K562 (cell line): ENCODE measurements around the gene PRMT5. TPM values are rescaled to one million over a fixed set of nuclear protein-coding genes. Genes with fewer than 3 reads are reported as not detected.

Source experiments
- ATAC-seq: fragments of 200-7000 bp; cut with Tn5 transposase; 3 replicates; pipeline ENCODE4 v1.9.1; 2020; ENCODE audit warnings: moderate library complexity
- BruUV-seq: library from RNA; stranded (reverse); fragments of 400-500 nt; replicated peaks from 2 replicates; lab custom pipeline; 2021; lab: Mats Ljungman, UMichigan
- CTCF ChIA-PET: fragments of 300-600 bp; formaldehyde crosslinking; extraction: SDS; loops from one replicate; lab custom pipeline; 2021; ENCODE audit warnings: low intra/inter-chr PET ratio; lab: Yijun Ruan, JAX
- POLR2A ChIA-PET: fragments of 300-600, 350-650 bp; sonication (Branson Sonifier 250); formaldehyde crosslinking; extraction: SDS; loops from one replicate; lab custom pipeline; 2021; ENCODE audit warnings: antibody characterized with exemption, inconsistent platforms; lab: Yijun Ruan, JAX
- DNase-seq, 4 experiments: peaks; one replicate each; pipeline versions ENCODE4 v3.0.0 to v3.0.0-alpha.2; 2011 to 2018; ENCODE audit warnings: low spot score in 3 of 4, mixed read lengths in 3 of 4; ENCODE audit errors: extremely low read depth in 1 of 4
- FAIRE-seq: peaks from 2 replicates; lab custom pipeline; 2011; peaks lifted over from hg19 to GRCh38; lab: Jason Lieb, UNC
- H2AFZ ChIP-seq: 2 replicates; pipeline ENCODE4 v1.6.0; 2011; ENCODE audit warnings: low read depth, low read length, control low read depth, inconsistent platforms
- H3K27ac ChIP-seq: fragments of 200-600 bp; 3 replicates; pipeline ENCODE4 v1.8.0; 2011; ENCODE audit warnings: low read depth, mild to moderate bottlenecking, control low read depth, inconsistent platforms, low read length, moderate library complexity, mixed read lengths; ENCODE audit errors: extremely low read depth
- H3K27me3 ChIP-seq, 2 experiments: fragments of 300-600 bp in 1 of 2; 2 replicates in 1 of 2; 3 replicates in 1 of 2; pipeline versions ENCODE4 v1.6.0 to v1.8.0; 2011; ENCODE audit warnings: inconsistent platforms in 2 of 2, low read length in 2 of 2, mild to moderate bottlenecking in 1 of 2, mixed read lengths in 1 of 2, moderate library complexity in 1 of 2; ENCODE audit not compliant: control insufficient read depth in 2 of 2, insufficient read depth in 2 of 2
- H3K36me3 ChIP-seq: fragments of 300-600 bp; 3 replicates; pipeline ENCODE4 v1.8.0; 2011; ENCODE audit warnings: mild to moderate bottlenecking, low read length, inconsistent platforms; ENCODE audit not compliant: control insufficient read depth, insufficient read depth
- H3K4me1 ChIP-seq, 2 experiments: fragments of 200-600 bp in 1 of 2; replicated peaks in 1 of 2; 2 replicates in 1 of 2; 3 replicates in 1 of 2; pipeline versions ENCODE4 v1.5.1 to v1.8.0; 2011; ENCODE audit warnings: inconsistent platforms in 2 of 2, low read length in 2 of 2, mild to moderate bottlenecking in 1 of 2, mixed read lengths in 1 of 2, moderate library complexity in 1 of 2; ENCODE audit not compliant: control insufficient read depth in 2 of 2, insufficient read depth in 2 of 2
- H3K4me2 ChIP-seq: 2 replicates; pipeline ENCODE4 v1.6.1; 2011; ENCODE audit warnings: low read length, control low read depth, inconsistent platforms, mixed read lengths; ENCODE audit not compliant: insufficient read depth
- H3K4me3 ChIP-seq: fragments of 200-600 bp; sonication (generic), shearing (Covaris generic); 2 replicates; pipeline ENCODE4 v1.5.1; 2016; ENCODE audit warnings: control low read depth, inconsistent platforms
- H3K79me2 ChIP-seq: fragments of 200-600 bp; 3 replicates; pipeline ENCODE4 v1.8.0; 2011; ENCODE audit warnings: low read length, inconsistent platforms; ENCODE audit not compliant: control insufficient read depth, insufficient read depth
- H3K9ac ChIP-seq, 2 experiments: 2 replicates each; pipeline versions ENCODE4 v1.6.0 to v1.6.1; 2011; ENCODE audit warnings: low read depth in 2 of 2, low read length in 2 of 2, control low read depth in 1 of 2, inconsistent platforms in 1 of 2, mild to moderate bottlenecking in 1 of 2, mixed read lengths in 1 of 2; ENCODE audit not compliant: insufficient read depth in 1 of 2
- H3K9me1 ChIP-seq: one replicate; pipeline ENCODE4 v1.6.0; 2011; ENCODE audit warnings: inconsistent platforms, mild to moderate bottlenecking, low read length, moderate library complexity; ENCODE audit not compliant: control insufficient read depth, insufficient read depth
- H3K9me3 ChIP-seq: replicated peaks from 2 replicates; pipeline ENCODE4 v1.5.1; 2011; ENCODE audit warnings: low read depth, low read length, inconsistent platforms; ENCODE audit not compliant: control insufficient read depth, insufficient read depth
- H4K20me1 ChIP-seq: replicated peaks from 2 replicates; pipeline ENCODE4 v1.6.1; 2011; ENCODE audit warnings: low read length, inconsistent platforms, mixed read lengths; ENCODE audit not compliant: control insufficient read depth, insufficient read depth
- KDM5B ChIP-seq: fragments of 200-600 bp; sonication (generic); IDR thresholded peaks from 2 replicates; pipeline ENCODE4 v1.6.1; 2012; ENCODE audit warnings: low read depth, mild to moderate bottlenecking, moderate library complexity, low read length, control low read depth, inconsistent platforms; ENCODE audit not compliant: insufficient replicate concordance
- LEF1 ChIP-seq: fragments of 450-650 bp; IDR thresholded peaks from 2 replicates; pipeline ENCODE4 v1.6.1; 2016; ENCODE audit warnings: mild to moderate bottlenecking
- POLR2B ChIP-seq: fragments of 450-650 bp; IDR thresholded peaks from 2 replicates; pipeline ENCODE4 v1.6.1; 2018; ENCODE audit warnings: low read depth; ENCODE audit not compliant: partially characterized antibody
- SIN3A ChIP-seq, 2 experiments: fragments of 150-350 bp in 1 of 2; IDR thresholded peaks; 2 replicates each; pipeline ENCODE4 v1.6.1; 2011 to 2016; ENCODE audit warnings: borderline replicate concordance in 2 of 2, low read depth in 2 of 2, low read length in 2 of 2, mild to moderate bottlenecking in 2 of 2, moderate library complexity in 2 of 2; ENCODE audit not compliant: control insufficient read depth in 1 of 2
- WGBS: fragments of 100-300 bp; shearing (Covaris generic); methylation state at CpG from one replicate; pipeline ENCODE4 v1.1.6; 2016; ENCODE audit warnings: low coverage, mixed read lengths; ENCODE audit not compliant: insufficient coverage; ENCODE audit errors: missing lambda C conversion rate; 5-methylcytosine and 5-hydroxymethylcytosine counted together
- in situ Hi-C: fragments of 300-500 bp; cut with MboI; formaldehyde crosslinking; loops from 4 replicates; pipeline ENCODE4 v1.15.0; 2018; ENCODE audit warnings: inconsistent platforms, mixed read lengths
- intact Hi-C: fragments of 100-400 bp; cut with micrococcal nuclease; formaldehyde crosslinking; loops from 2 replicates; pipeline ENCODE4 v1.14.2; 2022
- polyA plus RNA-seq, 8 experiments: library from polyadenylated mRNA; depleted of rRNA in 4 of 8; stranded (reverse) in 5 of 8; unstranded in 3 of 8; fragments of >200 nt; fragmentation: Nextera tagmentation in 2 of 8; fragmentation: Illumina TruSeq in 1 of 8; extraction: Ambion mirVana in 2 of 8; extraction: Trizol in 1 of 8; gene quantifications; 2 replicates each; pipeline versions ENCODE4 v1.2.1 to v1.2.3, GENCODE V29; 2011 to 2014; ENCODE audit warnings: inconsistent platforms in 1 of 8, missing spikeins in 1 of 8
- total RNA-seq, 7 experiments: library from RNA; depleted of rRNA in 6 of 7; stranded (reverse); fragments of >200 nt in 6 of 7; fragmentation: Illumina TruSeq in 2 of 7; extraction: Trizol in 2 of 7; gene quantifications; 2 replicates each; pipeline versions ENCODE4 v1.2.1 to v1.2.3, GENCODE V29; 2011 to 2021; ENCODE audit warnings: low replicate concordance in 1 of 7

Gene PRMT5
- total and polyA plus RNA-seq, 9 of the 15 experiments (the other 6 are each of a cell fraction or from before 2014, with no cell fraction given), result 114 to 552 (median 222) TPM

- no TSS peak for BruUV-seq
- no peak overlapping the region for H3K4me2 ChIP-seq
- DNase-seq (no peak), FAIRE-seq (no peak), ATAC-seq (no peak)
- peaks cover 5% of the 10 kb centered on the region; the same call in 1 of the 2 replicates for H4K20me1 ChIP-seq
- ChIA-PET POLR2A (interaction anchor here (0.5 to 3.8 kb wide), 9 partner anchors 10 to 1610 kb away, joined by 3 to 60 read pairs (median 3); partner anchors contain the start of gene LRP10), CTCF (interaction anchor here (1.0 kb wide), 1 partner anchor 9 kb away, joined by 3 read pairs; no protein-coding TSS in a partner anchor)
- H3K27ac ChIP-seq, result no peak overlapping the region
- WGBS, result 37% methylated on average over 7 of the region's 7 CpGs
- H3K36me3 ChIP-seq, result peaks cover 14% of the 10 kb centered on the region; the same call in 2 of the 3 replicates
- peak overlapping the region in 1 of 2 experiments; percentile 76; a peak in 1 of 4 replicates for H3K9ac ChIP-seq
- in situ Hi-C loops, result no loop called here
- H3K9me1 ChIP-seq, result no peaks in the 10 kb centered on the region
- H3K79me2 ChIP-seq, result peaks cover under 1% of the 10 kb centered on the region; the same call in 1 of the 3 replicates
- peaks cover 20 to 33% of the 10 kb centered on the region in 2 experiments for H3K4me1 ChIP-seq
- no peaks in the 10 kb centered on the region for H3K9me3 ChIP-seq
- no peak overlapping the region for H3K4me3 ChIP-seq
- intact Hi-C loops, result no loop called here
- no peak overlapping the region for H2AFZ ChIP-seq
- TF ChIP-seq SIN3A (IDR thresholded peaks at IDR 0.05; ENCODE audit: borderline replicate concordance in 2 of 2, control insufficient read depth in 1 of 2, low read depth in 2 of 2, low read length in 2 of 2) (no peak), KDM5B (peak; percentile 34), LEF1 (no peak), POLR2B (peak; percentile 29)
- no peaks in the 10 kb centered on the region for H3K27me3 ChIP-seq
Observed at GRCh38 chr14:22882064-22882463, 47.1 kb downstream of the PRMT5 start.
